ENCODE results near the gene UTP11. TPM values are rescaled to one million over a fixed set of nuclear protein-coding genes. Genes with fewer than 3 reads are reported as not detected.

UTP11 gene
- total and polyA plus RNA-seq, 2 of the 8 experiments (the other 6 are each of a cell fraction or from before 2014, with no cell fraction given), result 19.5 to 60.5 TPM

DNA sequence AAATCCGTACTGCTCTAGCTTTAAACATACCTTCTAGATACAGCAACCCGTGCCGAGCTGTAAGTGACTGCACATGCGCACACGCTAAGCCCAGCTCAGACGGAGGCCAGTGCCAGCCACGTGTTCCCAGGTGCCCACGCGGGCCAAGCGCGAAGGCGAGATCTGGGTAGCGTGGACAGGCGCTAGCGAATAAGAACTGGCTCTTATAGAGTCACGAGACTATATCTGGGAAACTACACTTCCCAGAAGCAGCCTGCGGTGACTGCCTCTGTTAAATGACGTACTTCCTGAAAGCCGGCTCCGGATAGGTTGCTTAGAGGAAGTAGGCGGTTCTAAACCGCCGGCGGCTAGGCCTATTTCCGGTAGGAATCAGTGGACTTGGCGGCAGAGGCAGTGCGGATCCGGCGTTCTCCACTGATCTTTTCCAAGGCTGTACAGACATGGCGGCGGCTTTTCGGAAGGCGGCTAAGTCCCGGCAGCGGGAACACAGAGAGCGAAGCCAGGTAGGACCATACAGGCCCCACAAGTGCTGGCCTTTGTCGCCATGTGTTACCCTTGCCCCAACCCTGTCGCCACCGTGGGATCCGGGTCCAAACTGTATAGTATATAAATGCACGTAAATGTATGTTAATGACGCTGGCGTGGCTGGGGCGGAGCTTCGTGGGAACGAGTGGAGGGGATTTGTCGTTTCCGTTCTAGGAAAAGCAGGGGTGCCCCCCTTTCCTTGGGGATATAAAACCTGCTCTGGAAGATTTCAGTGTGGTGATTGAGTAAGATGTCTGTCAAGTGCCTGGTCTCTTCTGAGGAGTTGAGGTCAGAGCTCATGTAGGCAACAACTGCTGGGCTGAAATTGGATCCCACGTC is at the start of gene UTP11 (continued):
- TF ChIP-seq NANOG (IDR thresholded peaks at IDR 0.05; ENCODE audit: insufficient read depth, low read depth, low read length, poor library complexity, severe bottlenecking) (no peak), HDAC2 (IDR thresholded peaks at IDR 0.05; ENCODE audit: borderline replicate concordance in 1 of 2, low read depth in 2 of 2, low read length in 2 of 2) (peak; percentile 58 to 88; a peak in 3 of 4 replicates), ASH2L (IDR thresholded peaks at IDR 0.05; ENCODE audit: low read length) (no peak), SRF (IDR thresholded peaks at IDR 0.05; ENCODE audit: low read depth, low read length) (0 out of 2 replicates have a peak, but pooled peaks have one; percentile 14), TEAD4 (IDR thresholded peaks at IDR 0.05; ENCODE audit: low read depth, low read length) (no peak), FOSL1 (IDR thresholded peaks at IDR 0.05; ENCODE audit: insufficient read depth, low read depth, low read length) (no peak)
- TF ChIP-seq, protein P1, sequence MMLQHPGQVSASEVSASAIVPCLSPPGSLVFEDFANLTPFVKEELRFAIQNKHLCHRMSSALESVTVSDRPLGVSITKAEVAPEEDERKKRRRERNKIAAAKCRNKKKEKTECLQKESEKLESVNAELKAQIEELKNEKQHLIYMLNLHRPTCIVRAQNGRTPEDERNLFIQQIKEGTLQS (IDR thresholded peaks at IDR 0.05; ENCODE audit: insufficient read depth, low read depth, low read length), result peak; percentile 72; the same call in 1 of the 2 replicates
- TF ChIP-seq, protein P2, sequence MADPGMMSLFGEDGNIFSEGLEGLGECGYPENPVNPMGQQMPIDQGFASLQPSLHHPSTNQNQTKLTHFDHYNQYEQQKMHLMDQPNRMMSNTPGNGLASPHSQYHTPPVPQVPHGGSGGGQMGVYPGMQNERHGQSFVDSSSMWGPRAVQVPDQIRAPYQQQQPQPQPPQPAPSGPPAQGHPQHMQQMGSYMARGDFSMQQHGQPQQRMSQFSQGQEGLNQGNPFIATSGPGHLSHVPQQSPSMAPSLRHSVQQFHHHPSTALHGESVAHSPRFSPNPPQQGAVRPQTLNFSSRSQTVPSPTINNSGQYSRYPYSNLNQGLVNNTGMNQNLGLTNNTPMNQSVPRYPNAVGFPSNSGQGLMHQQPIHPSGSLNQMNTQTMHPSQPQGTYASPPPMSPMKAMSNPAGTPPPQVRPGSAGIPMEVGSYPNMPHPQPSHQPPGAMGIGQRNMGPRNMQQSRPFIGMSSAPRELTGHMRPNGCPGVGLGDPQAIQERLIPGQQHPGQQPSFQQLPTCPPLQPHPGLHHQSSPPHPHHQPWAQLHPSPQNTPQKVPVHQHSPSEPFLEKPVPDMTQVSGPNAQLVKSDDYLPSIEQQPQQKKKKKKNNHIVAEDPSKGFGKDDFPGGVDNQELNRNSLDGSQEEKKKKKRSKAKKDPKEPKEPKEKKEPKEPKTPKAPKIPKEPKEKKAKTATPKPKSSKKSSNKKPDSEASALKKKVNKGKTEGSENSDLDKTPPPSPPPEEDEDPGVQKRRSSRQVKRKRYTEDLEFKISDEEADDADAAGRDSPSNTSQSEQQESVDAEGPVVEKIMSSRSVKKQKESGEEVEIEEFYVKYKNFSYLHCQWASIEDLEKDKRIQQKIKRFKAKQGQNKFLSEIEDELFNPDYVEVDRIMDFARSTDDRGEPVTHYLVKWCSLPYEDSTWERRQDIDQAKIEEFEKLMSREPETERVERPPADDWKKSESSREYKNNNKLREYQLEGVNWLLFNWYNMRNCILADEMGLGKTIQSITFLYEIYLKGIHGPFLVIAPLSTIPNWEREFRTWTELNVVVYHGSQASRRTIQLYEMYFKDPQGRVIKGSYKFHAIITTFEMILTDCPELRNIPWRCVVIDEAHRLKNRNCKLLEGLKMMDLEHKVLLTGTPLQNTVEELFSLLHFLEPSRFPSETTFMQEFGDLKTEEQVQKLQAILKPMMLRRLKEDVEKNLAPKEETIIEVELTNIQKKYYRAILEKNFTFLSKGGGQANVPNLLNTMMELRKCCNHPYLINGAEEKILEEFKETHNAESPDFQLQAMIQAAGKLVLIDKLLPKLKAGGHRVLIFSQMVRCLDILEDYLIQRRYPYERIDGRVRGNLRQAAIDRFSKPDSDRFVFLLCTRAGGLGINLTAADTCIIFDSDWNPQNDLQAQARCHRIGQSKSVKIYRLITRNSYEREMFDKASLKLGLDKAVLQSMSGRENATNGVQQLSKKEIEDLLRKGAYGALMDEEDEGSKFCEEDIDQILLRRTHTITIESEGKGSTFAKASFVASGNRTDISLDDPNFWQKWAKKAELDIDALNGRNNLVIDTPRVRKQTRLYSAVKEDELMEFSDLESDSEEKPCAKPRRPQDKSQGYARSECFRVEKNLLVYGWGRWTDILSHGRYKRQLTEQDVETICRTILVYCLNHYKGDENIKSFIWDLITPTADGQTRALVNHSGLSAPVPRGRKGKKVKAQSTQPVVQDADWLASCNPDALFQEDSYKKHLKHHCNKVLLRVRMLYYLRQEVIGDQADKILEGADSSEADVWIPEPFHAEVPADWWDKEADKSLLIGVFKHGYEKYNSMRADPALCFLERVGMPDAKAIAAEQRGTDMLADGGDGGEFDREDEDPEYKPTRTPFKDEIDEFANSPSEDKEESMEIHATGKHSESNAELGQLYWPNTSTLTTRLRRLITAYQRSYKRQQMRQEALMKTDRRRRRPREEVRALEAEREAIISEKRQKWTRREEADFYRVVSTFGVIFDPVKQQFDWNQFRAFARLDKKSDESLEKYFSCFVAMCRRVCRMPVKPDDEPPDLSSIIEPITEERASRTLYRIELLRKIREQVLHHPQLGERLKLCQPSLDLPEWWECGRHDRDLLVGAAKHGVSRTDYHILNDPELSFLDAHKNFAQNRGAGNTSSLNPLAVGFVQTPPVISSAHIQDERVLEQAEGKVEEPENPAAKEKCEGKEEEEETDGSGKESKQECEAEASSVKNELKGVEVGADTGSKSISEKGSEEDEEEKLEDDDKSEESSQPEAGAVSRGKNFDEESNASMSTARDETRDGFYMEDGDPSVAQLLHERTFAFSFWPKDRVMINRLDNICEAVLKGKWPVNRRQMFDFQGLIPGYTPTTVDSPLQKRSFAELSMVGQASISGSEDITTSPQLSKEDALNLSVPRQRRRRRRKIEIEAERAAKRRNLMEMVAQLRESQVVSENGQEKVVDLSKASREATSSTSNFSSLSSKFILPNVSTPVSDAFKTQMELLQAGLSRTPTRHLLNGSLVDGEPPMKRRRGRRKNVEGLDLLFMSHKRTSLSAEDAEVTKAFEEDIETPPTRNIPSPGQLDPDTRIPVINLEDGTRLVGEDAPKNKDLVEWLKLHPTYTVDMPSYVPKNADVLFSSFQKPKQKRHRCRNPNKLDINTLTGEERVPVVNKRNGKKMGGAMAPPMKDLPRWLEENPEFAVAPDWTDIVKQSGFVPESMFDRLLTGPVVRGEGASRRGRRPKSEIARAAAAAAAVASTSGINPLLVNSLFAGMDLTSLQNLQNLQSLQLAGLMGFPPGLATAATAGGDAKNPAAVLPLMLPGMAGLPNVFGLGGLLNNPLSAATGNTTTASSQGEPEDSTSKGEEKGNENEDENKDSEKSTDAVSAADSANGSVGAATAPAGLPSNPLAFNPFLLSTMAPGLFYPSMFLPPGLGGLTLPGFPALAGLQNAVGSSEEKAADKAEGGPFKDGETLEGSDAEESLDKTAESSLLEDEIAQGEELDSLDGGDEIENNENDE (IDR thresholded peaks at IDR 0.05; ENCODE audit: insufficient replicate concordance, low read length), result no peak
